BJ (cell line): Measurements from ENCODE around the gene PAPSS1. TPM values are rescaled to one million over a fixed set of nuclear protein-coding genes. Genes with fewer than 3 reads are reported as not detected.

Experiments
- CTCF ChIA-PET: fragments of 350-600 bp; formaldehyde crosslinking; extraction: SDS; loops from one replicate; lab custom pipeline; 2021; ENCODE audit warnings: antibody characterized with exemption, inconsistent platforms; lab: Yijun Ruan, JAX
- POLR2A ChIA-PET: fragments of 300-600 bp; sonication (Branson Sonifier 250); formaldehyde crosslinking; extraction: SDS; loops from one replicate; lab custom pipeline; 2021; ENCODE audit warnings: antibody characterized with exemption; lab: Charles Lee
- DNase-seq: peaks from one replicate; pipeline ENCODE4 v3.0.0-alpha.2; 2011; ENCODE audit warnings: low read depth
- H3K27me3 ChIP-seq: 2 replicates; pipeline ENCODE4 v1.6.0; 2011; ENCODE audit warnings: low read length; ENCODE audit not compliant: control insufficient read depth, insufficient read depth
- H3K36me3 ChIP-seq: 2 replicates; pipeline ENCODE4 v1.5.1; 2011; ENCODE audit warnings: low read length; ENCODE audit not compliant: control insufficient read depth, insufficient read depth
- H3K4me3 ChIP-seq: 2 replicates; pipeline ENCODE4 v1.5.1; 2011; ENCODE audit warnings: low read depth, mild to moderate bottlenecking, control low read depth, low read length
- polyA plus RNA-seq: library from polyadenylated mRNA; depleted of rRNA; stranded (reverse); fragments of >200 nt; gene quantifications from 2 replicates; pipeline ENCODE4 v1.2.3, GENCODE V29; 2011
- TF ChIP-seq, protein P1 (sequence below): IDR thresholded peaks from 2 replicates; pipeline ENCODE4 v1.5.1; 2011; ENCODE audit warnings: low read depth, mild to moderate bottlenecking, control low read depth, inconsistent platforms, low read length, moderate library complexity; ENCODE audit not compliant: insufficient read depth

Gene PAPSS1
- polyA plus RNA-seq, 1 experiment = 44.2 TPM

DNA sequence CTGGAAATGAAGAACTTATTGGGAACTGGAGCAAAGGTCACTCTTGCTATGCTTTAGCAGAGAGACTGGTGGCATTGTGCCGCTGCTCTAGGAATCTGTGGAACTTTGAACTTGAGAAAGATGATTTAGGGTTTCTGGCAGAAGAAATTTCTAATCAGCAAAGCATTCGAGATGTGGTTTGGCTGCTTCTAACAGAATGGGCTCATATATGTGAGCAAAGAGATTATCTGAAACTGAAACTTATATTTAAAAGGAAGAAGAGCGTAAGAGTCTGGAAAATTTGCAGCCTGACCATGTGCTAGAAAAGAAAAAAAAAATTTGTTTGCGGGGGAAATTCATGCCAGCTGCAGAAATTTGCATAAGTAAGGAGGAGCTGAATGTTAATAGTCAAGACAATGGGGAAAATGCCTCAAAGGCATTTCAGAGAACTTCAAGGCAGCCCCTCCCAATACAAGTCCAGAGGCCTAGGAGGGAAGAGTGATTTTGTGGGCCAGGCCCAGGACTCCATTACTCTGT is 35.9 kb upstream of the PAPSS1 start:
- CTCF ChIA-PET = interaction anchor here (0.9 to 3.8 kb wide), 3 partner anchors 153 to 817 kb away, joined by 3 to 34 read pairs (median 4); no protein-coding TSS in a partner anchor

DNA sequence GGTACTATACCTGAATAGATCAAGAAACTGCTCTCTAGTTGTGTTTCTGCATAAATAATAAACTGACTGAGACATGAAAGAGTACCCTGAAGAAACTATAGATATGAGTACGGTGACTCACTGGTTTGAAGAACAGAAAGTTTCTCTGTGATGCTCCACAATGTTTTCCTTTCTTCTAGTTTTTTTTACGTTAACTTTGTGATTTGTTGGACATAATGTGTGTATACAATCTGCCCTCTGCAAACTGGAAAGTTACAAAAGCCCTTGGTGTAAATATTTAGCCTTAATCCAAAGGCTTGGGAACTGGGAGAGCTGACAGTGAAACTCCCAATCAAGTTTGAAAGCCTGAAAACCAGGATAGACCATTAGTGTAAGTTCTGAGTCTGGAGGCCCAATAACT is 31.6 kb upstream of the PAPSS1 start:
- CTCF ChIA-PET = interaction anchor here (1.0 to 2.6 kb wide), 2 partner anchors 11 to 15 kb away, joined by 5 to 8 read pairs; no protein-coding TSS in a partner anchor
- DNase-seq = no peak

More for the DNA sequence above, 35.9 kb upstream of the PAPSS1 start:
- DNase-seq = no peak
- Histone ChIP-seq H3K36me3 (no peaks in the 10 kb centered on the region), H3K27me3 (peaks cover 7% of the 10 kb centered on the region; the same call in 1 of the 2 replicates), H3K4me3 (no peak overlapping the region)
- POLR2A ChIA-PET = no interaction called here
- TF ChIP-seq, protein P1, sequence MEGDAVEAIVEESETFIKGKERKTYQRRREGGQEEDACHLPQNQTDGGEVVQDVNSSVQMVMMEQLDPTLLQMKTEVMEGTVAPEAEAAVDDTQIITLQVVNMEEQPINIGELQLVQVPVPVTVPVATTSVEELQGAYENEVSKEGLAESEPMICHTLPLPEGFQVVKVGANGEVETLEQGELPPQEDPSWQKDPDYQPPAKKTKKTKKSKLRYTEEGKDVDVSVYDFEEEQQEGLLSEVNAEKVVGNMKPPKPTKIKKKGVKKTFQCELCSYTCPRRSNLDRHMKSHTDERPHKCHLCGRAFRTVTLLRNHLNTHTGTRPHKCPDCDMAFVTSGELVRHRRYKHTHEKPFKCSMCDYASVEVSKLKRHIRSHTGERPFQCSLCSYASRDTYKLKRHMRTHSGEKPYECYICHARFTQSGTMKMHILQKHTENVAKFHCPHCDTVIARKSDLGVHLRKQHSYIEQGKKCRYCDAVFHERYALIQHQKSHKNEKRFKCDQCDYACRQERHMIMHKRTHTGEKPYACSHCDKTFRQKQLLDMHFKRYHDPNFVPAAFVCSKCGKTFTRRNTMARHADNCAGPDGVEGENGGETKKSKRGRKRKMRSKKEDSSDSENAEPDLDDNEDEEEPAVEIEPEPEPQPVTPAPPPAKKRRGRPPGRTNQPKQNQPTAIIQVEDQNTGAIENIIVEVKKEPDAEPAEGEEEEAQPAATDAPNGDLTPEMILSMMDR = no peak

GRCh38 chr4:107747748-107748486 is 27.9 kb upstream of the PAPSS1 start:
- Histone ChIP-seq H3K36me3 (no peaks in the 10 kb centered on the region), H3K27me3 (peaks cover 12% of the 10 kb centered on the region; the same call in 1 of the 2 replicates), H3K4me3 (no peak overlapping the region)
- TF ChIP-seq, protein P1 = no peak
- ChIA-PET POLR2A (no interaction called here), CTCF (interaction anchor here (1.1 to 4.1 kb wide), 4 partner anchors 9 to 125 kb away, joined by 3 to 21 read pairs (median 10); no protein-coding TSS in a partner anchor)
- no peak for DNase-seq

More for the DNA sequence above, 31.6 kb upstream of the PAPSS1 start:
- Histone ChIP-seq H3K36me3 (no peaks in the 10 kb centered on the region), H3K27me3 (peaks cover 13% of the 10 kb centered on the region; the same call in 1 of the 2 replicates), H3K4me3 (no peak overlapping the region)
- TF ChIP-seq, protein P1 = no peak
- POLR2A ChIA-PET = no interaction called here

GRCh38 chr4:107746161-107746560 is 26.1 kb upstream of the PAPSS1 start:
- Histone ChIP-seq H3K4me3 (no peak overlapping the region), H3K36me3 (no peaks in the 10 kb centered on the region), H3K27me3 (peaks cover 6% of the 10 kb centered on the region; the same call in 1 of the 2 replicates)
- ChIA-PET CTCF (interaction anchor here (0.6 to 4.1 kb wide), 3 partner anchors 10 to 48 kb away, joined by 4 to 21 read pairs (median 5); no protein-coding TSS in a partner anchor), POLR2A (interaction anchor here (0.6 kb wide), 1 partner anchor 184 kb away, joined by 4 read pairs; no protein-coding TSS in a partner anchor)
- no peak for DNase-seq
- TF ChIP-seq, protein P1 = no peak

- no peak for DNase-seq
- Histone ChIP-seq H3K4me3 (no peak overlapping the region), H3K27me3 (peaks cover 4% of the 10 kb centered on the region; the same call in 1 of the 2 replicates), H3K36me3 (no peaks in the 10 kb centered on the region)
- ChIA-PET POLR2A (no interaction called here), CTCF (no interaction called here)
- TF ChIP-seq, protein P1 = no peak
Measured at GRCh38 chr4:107744532-107744931, 24.5 kb upstream of the PAPSS1 start.
